ENCODE measurements around the gene PCNX4.

DNA sequence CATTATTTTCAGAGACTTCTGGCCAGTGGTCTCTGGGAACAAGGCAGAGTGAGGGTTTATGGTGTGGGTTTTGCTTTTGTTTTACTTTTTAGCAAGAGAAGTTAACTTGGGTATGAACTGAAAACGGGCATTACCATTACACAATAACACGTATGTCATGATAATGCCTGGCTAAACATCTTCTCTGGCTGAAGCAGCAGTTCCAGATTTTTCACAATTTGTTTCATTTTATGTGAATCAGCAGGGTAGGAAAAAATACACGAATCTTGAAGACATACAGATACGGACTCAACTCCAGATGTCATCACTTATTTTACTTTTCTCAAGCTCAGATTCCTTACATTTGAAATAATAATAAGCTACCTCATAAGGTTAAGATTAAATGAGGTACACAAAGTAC is 2.5 kb upstream of the PCNX4 start:
- TF ChIP-seq, protein P1, sequence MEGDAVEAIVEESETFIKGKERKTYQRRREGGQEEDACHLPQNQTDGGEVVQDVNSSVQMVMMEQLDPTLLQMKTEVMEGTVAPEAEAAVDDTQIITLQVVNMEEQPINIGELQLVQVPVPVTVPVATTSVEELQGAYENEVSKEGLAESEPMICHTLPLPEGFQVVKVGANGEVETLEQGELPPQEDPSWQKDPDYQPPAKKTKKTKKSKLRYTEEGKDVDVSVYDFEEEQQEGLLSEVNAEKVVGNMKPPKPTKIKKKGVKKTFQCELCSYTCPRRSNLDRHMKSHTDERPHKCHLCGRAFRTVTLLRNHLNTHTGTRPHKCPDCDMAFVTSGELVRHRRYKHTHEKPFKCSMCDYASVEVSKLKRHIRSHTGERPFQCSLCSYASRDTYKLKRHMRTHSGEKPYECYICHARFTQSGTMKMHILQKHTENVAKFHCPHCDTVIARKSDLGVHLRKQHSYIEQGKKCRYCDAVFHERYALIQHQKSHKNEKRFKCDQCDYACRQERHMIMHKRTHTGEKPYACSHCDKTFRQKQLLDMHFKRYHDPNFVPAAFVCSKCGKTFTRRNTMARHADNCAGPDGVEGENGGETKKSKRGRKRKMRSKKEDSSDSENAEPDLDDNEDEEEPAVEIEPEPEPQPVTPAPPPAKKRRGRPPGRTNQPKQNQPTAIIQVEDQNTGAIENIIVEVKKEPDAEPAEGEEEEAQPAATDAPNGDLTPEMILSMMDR (conservative IDR thresholded peaks at IDR 0.05; ENCODE audit: low read length), result no peak
- TF ChIP-seq EZH2phosphoT487 (IDR thresholded peaks at IDR 0.05; ENCODE audit: borderline replicate concordance, low read depth, low read length), result no peak

All from OCI-LY7 (cell line).